HG02678 (cell line): ENCODE measurements around the gene PIH1D1.
"Not testable (repeated sequence)": the region's sequence is repeated elsewhere in the genome, so short reads cannot be mapped to it uniquely, and the experiment has no call there.

ENCODE experiments used
- ATAC-seq: cut with Tn5 transposase; IDR thresholded peaks from one replicate; pipeline ENCODE4 v1.9.1; 2021; ENCODE audit warnings: mild to moderate bottlenecking, moderate library complexity; ENCODE audit not compliant: unreplicated experiment

The PIH1D1 gene

DNA sequence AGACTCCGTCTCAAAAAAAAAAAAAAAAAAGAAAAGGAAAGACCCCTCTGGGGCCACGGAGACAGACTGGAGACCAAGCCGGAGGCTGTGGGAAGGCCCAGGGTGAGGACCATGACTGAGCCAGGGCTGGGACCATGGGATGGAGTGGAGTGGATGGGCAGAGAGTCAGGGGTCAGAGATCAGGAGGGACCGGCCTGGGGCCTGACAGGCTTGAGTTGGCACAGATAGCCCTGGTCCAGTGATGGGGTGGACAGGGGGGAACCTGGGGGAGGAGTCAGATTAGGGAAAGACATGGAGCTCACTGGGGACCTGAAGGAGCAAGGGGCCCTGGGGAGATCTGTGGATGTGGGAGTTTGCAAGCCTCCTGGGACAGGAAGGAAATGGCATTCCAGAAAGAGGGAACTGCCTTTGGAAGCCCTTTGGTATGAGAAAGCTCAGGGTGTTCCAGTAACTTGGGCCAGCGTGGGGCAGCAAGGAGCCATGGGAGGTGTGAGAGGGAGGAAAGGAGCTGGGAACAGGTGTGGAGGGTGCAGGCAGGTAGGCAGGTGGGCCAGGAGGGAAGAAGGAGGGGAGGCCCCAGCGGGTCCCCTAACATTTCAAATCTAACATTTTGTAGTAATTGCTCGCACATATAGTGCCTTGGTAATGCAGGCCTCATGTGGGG lies 29.5 kb upstream of the PIH1D1 start:
- no peak for ATAC-seq

DNA sequence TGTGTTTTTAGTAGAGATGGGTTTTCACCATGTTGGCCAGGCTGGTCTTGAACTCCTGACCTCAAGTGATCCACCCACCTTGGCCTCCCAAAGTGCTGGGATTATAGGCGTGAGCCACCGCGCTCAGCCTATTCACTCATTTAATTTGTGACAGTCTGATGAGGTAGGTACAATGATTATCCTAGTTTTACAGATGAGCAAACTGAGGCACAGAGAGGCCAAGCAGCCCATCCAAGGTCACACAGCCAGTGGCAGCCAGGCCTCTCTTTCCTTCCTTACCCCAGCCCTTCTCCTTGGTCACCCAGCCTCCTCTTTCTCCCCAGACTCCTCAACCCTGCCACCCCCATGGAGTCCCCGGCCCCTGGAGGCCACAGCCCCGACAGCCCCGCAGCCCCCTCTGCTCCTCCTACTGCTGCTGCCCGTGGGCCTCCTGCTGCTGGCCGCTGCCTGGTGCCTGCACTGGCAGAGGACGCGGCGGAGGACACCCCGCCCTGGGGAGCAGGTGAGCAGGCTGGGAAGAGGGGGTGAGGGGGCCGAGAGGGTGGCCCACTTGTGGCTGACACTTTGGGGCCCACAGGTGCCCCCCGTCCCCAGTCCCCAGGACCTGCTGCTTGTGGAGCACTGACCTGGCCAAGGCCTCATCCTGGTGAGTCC lies 28.5 kb upstream of the PIH1D1 start:
- no peak for ATAC-seq

DNA sequence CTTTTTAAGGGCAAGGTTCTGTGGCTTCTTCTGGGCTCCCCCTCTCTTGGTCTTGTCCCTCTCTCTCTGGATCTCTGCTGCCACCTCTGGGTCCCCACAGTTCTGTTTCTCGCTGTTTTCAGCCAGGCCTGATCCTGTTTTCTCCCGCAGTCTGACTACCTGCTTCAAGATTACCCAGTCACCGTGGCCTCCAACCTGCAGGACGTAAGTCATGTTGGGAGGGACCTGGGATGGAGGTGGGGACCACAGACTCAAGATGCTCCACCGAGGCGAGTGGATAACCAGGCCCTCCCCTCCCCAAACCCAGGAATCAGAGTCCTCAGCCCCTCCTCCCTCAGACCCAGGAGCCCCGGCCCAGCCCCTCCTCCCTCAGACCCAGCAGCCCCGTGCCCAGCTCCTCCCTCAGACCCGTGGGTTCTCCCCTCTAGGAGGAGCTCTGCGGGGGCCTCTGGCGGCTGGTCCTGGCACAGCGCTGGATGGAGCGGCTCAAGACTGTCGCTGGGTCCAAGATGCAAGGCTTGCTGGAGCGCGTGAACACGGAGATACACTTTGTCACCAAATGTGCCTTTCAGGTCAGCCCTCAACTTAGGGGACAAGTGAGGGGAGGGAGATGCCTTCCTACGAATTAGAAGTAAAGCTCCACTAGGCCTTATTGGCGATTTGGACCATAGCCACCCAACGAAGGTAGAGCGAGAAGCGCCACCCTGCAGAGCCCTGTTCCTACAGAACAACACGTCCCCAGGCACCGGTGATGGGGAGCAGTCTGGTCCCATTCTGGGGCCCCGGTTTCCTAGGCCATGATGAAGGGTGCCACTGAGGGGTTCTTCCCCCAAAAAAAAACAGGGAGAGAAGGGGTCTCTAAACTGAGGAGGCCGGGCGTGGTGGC lies 24.6 kb upstream of the PIH1D1 start:
- no peak for ATAC-seq

DNA sequence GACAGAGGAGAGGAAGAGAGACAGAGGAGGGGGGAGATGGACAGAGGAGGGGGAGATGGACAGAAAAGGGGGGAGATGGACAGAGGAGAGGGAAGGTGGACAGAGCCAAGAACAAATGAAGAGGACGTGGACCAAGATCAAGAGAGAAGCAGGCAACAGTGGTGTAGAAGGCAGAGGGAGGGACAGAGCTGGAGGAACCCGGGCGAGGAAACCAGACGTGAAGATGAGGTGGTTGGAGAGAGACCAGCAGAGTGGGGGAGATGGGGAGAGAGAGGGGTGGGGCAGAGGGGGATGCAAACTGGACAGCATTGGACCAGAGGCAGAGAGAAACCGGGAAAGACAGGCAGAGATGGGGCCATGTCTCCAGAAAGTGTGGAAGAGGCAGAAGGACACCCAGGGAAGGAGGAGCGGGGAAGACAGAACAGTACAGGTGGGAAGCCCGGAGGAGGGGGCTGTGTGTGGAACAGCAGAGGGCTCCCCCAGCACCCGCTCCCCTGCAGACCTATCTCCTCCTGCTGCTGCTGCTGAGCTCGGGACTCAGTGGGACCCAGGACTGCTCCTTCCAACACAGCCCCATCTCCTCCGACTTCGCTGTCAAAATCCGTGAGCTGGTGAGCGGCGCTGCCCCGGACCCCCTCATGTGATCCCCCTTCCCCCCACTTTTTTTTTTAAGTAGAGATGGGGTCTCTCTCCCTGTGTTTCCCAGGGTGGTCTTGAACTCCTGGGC lies 23.7 kb upstream of the PIH1D1 start:
- no peak for ATAC-seq

DNA sequence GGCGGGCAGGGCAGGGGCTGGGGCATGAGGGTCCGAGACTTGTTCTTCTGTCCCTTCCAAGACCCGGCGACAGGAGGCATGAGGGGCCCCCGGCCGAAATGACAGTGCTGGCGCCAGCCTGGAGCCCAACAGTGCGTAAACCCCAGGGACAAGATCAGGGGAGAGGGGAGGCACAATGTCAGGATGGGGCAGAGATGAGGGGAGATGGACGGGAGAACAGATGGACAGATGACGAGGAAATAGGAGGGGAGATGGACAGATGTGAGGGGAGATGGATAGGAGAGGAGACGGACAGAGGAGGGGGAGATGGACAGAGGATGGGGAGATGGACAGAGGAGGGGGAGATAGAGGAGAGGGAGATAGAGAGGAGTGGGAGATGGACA lies 22.9 kb upstream of the PIH1D1 start:
- ATAC-seq: no peak

DNA sequence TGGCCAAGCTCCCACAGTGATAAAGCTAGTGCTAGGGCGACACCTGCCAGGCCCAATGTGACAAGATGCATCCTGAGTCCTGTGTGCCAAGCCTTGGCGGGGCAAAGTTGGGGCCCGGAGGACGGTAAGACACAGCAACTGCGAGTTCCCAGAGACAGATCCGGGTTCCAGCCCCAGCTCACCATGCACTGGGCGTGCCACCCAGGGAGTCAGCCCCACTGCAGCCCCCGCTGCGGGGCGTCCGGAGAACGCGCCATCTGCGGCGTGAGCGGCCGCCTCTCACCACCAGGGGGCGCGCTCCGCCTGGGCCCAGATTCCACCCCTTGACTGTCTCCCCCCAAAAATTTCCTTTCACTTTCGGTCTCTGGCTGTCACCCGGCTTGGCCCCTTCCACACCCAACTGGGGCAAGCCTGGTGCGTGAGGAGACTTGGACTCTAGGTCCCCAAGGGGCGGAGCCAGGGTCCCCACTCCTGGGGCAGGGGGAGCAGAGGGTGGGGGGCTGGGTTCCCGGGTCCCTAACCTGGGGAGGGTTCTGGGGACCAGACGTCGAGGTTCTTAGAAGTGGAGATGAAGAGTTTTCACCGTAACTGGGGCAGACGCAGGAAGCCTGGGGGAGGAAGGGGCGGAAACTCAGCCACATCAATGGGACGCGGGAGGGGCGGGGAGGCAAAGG lies 22.4 kb upstream of the PIH1D1 start, which contains the start of gene FLT3LG:
Gene FLT3LG (plus strand): TSS at position 348 of the 674 bp plus-strand sequence. CDS start 425 bp downstream, outside the sequence.
- ATAC-seq: peak; percentile 62

DNA sequence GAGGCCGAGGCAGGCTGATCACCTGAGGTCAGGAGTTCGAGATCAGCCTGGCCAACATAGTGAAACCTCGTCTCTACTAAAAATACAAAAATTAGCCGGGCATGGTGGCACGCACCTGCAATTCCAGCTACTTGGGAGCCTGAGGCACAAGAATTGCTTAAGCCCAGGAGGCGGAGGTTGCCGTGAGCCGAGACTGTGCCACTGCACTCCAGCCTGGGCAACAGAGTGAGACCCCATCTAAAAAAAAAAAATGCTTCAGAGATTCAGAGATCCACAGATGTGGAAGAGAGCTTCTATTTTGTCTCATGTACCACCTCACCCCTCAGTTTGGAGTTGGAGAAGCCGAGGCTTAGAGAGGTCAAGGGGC lies 21.9 kb upstream of the PIH1D1 start:
- not testable (repeated sequence) for ATAC-seq

DNA sequence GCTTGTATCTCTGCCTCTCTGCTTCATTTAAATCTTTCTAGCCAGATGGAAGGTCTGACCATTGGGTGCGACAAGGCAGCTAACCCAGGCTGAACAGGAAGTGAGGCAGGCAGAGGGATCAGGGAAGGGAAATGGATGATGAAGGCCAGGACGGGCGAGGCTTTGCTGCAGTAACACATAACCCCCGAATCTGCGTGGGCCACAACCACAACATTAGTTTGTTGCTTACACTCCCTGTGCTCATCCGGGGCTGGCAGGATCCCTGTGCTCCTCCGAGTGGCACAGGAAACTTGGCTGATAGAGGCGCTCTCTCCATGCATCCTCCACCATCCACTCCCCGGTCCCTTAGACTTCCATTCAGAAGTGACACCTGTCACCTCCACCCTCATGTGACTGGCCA lies 21.3 kb upstream of the PIH1D1 start:
- no peak for ATAC-seq

DNA sequence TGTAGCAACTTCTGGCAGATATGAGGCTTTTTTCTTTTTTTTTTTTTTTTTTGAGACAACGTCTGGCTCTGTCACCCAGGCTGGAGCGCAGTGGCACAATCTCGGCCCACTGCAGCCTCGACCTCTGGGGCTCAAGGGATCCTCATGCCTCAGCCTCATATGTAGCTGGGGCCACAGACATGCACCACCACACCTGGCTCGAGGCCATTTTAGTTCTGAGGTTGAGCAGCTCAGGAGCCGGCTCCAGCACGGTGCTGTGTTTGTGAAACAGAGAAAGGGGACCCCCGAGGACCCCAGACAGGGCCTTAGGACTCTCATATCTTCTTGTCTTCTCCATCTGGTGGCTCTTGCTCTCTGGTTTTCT lies 19.0 kb upstream of the PIH1D1 start:
- no peak for ATAC-seq

DNA sequence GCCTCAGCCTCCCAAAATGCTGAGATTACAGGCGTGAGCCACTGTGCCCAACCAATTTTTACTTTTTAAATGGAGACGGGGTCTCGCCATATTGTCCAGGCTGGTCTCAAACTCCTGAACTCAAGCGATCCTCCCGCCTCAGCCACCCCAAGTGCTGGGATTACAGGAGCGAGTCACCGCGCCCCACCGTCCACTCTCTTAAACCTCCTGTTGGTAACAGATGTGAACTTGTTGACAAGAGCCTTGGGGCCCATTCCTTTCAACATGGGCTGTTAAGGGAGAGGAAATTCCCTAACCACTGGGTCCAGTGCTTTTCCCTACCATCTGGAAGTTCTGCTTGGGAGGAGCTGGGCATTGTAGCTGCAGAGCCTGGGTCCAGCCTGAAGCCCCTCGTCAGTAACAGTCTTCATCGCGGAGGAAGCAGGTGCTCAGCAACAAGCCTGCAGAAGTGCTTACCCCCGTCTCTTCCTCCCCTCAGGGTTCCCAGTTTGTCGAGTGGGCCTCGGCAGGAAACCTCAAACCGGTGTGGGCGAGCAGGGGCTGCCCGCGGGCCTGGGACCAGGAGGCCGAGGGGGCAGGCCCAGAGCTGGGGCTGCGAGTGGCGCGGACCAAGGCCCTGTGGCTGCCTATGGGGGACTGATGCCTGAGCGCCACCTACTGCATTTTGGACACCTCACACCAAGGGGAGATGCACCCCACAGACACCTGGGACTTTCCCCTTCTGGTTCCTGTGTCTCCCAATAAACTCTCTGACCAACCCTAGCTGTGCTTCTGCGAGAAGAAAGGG lies 18.4 kb upstream of the PIH1D1 start:
- ATAC-seq: peak; percentile 54

DNA sequence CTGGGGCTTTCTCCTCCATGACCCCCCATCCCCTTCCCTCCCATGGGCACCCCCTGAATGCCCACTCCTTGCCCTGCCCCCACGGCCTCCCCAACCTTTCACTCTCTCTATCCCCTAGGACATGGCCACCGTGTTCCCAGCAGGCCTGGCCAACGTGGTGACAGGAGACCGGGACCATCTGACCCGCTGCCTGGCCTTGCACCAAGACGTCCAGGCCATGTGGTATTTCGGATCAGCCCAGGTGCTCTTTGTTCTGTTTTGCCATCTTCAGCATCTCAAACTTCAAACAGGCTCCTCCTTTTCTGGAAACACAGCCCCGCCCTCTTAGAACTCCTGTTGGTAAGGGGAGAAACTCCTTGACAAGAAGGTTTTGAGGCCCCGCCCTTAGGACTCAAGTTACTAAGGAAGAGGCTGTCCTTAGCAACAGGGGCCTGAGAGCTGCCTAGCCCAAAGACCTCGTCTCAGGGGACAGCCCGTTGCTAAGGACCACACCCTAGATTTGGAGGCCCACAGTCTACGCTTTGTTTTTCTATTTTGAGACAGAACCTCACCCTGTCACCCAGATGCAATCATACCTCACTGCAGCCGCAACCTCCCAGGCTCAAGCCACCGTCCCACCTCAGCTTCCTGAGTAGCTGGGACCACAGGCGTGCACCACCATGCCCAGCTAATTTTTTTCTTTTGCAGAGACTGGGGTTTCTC lies 17.3 kb upstream of the PIH1D1 start:
- peak; percentile 62 for ATAC-seq

DNA sequence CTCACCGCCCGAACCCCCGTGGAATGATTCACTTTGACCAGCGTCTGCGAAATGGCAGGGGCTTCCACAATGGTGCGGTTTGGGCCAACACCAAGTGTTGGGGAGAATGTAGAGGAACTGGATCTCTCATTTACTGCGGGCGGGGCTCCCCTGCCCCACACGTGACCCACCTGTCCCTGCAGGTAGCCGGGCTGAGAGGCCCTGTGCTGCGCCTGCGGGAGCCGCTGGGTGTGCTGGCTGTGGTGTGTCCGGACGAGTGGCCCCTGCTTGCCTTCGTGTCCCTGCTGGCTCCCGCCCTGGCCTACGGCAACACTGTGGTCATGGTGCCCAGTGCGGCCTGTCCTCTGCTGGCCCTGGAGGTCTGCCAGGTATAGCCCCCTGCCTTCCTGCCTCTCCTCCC lies 16.6 kb upstream of the PIH1D1 start:
- ATAC-seq: no peak

DNA sequence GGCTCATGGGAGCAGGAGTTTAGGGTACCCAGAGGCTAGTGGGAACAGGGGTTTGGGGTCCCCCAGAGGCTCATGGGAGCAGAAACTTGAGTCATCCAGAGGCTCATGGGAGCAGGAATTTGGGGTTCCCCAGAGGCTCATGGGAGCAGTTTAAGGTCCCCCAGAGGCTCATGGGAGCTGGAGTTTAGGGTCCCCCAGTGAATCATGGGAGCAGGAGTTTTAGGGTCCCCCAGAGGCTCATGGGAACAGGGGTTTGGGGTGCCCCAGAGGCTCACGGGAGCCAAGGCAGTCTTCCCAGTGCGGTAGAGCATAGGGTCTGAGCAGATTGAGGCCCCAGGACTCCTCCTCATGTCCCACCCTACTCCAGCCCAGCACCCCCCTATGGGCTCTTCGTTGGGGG lies 13.8 kb upstream of the PIH1D1 start:
- ATAC-seq: no peak

DNA sequence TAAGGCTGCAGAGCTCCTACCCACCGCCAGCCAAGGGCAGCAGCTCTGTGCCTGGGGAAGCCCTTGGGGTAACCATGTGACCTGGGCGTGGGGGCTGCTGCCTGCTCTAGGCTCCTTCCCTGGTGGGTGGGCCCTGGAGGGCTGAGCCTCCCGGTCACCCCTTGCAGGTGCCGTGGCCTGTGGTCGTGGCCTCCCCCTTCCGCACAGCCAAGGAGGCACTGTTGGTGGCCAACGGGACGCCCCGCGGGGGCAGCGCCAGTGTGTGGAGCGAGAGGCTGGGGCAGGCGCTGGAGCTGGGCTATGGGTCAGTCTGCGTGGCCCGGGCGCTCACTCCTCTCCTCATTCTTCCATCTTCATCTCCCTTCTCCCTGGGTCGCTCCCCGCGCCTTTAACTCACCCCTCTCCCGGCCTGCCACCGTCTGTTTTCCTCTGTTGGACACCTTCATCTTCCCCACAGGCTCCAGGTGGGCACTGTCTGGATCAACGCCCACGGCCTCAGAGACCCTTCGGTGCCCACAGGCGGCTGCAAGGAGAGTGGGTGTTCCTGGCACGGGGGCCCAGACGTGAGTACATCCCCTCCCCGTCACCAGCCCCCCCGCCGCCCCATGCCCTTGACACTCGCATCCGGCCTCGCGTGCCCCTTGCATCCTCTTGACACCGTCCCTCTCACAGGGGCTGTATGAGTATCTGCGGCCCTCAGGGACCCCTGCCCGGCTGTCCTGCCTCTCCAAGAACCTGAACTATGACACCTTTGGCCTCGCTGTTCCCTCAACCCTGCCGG lies 12.5 kb upstream of the PIH1D1 start:
- ATAC-seq: no peak

DNA sequence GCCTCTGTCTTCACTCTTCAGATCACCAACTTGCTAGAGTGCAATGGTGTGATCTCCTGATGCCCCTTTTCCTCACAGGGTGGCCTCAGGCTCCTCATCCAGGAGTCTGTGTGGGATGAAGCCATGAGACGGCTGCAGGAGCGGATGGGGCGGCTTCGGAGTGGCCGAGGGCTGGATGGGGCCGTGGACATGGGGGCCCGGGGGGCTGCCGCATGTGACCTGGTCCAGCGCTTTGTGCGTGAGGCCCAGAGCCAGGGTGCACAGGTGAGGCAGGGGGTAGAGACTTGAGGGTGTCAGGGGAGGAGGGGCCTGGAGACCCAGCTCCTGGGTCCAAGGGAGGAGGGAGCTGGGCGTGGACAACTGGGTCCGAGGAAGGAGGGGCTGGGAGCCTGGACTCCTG lies 10.9 kb upstream of the PIH1D1 start:
- ATAC-seq: no peak

DNA sequence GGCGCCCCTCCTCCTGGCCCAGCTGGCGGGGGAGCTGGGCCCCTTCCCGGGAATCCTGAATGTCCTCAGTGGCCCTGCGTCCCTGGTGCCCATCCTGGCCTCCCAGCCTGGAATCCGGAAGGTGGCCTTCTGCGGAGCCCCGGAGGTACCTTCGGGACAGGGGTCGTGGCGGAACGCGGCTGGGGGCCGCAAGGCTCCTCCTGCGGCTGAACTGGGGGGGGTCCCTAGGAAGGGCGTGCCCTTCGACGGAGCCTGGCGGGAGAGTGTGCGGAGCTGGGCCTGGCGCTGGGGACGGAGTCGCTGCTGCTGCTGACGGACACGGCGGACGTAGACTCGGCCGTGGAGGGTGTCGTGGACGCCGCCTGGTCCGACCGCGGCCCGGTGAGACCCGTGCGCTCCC lies 10.0 kb upstream of the PIH1D1 start:
- ATAC-seq: no peak

DNA sequence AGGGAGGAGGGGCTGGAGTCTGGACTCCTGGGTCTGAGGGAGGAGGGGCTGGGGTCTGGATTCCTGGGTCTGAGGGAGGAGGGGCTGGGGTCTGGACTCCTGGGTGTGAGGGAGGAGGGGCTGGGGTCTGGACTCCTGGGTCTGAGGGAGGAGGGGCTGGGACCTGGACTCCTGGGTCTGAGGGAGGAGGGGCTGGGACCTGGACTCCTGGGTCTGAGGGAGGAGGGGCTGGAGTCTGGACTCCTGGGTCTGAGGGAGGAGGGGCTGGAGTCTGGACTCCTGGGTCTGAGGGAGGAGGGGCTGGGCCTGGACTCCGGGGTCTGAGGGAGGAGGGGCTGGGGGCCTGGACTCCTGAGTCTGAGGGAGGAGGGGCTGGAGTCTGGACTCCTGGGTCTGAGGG lies 9.5 kb upstream of the PIH1D1 start:
- not testable (repeated sequence) for ATAC-seq

DNA sequence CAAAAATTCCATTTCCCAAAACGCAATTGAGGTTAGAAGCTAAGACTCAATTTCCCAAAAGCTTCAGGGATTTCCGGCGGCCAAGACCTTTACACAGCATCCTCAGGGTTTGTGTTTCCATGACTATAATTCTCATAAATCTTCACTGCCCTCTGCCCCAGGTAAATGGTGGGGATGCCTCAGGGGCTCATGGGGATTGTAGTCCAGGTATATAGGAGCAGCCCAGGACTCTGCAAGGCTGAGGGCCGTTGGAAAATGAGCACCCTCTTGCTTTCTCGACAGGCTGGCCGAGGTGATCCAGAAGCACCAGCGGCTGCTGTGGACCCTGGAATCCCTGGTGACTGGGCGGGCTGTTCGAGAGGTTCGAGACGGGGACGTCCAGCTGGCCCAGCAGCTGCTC lies 7.8 kb upstream of the PIH1D1 start:
- ATAC-seq: no peak

DNA sequence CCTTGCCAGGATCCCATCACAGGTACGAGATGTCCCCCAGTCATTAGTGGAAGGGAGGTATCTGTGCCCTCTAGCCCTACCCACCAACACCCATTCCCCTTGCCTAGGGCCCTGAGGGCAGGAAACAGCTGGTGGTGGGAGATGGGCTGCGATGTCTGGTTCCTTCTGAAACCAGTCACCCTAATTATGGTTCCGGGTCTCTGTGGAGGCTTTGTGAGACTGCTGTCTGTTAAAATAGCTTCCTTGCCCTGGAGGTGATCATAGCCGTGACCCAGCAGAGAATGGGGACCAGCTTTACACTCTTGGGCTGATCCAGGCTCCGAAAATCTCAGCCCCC lies 6.9 kb upstream of the PIH1D1 start:
- no peak for ATAC-seq
